ENCODE data around the gene SNAP91. TPM values are rescaled to one million over a fixed set of nuclear protein-coding genes. Genes with fewer than 3 reads are reported as not detected.
"Not testable (repeated sequence)": the region's sequence is repeated elsewhere in the genome, so short reads cannot be mapped to it uniquely, and the experiment has no call there.

SNAP91 gene
- polyA plus RNA-seq, 1 donor from 2014 or later = not detected

DNA sequence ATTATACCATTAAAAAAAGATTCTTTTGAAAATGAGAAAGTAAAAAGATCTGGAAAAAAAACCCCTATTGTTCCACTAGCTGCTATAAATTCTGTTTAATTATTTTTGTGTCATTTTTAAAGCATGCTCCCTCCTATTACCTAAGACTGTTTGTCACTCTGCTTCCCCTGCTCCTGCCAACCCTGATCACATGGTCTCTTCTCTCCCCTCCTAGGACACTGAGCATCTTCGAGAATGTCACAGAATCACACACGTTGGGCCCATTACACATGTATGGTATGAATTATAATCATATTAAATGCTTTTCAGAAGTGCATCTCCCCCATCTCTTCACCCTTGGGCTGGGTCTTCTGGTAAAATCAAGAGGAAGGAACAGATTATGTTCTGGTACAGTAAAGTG, 6.2 kb downstream of the SNAP91 start:
- H3K4me1 Mint-ChIP-seq = no peaks in the 10 kb centered on the region
- H3K27ac Mint-ChIP-seq = no peak overlapping the region
- no peak overlapping the region for H3K4me3 Mint-ChIP-seq
- H3K27me3 Mint-ChIP-seq = peaks cover 9% of the 10 kb centered on the region
- H3K36me3 Mint-ChIP-seq = no peaks in the 10 kb centered on the region
- peaks cover 0 to 3% (median 0%) of the 10 kb centered on the region in 3 donors for H3K9me3 Mint-ChIP-seq

DNA sequence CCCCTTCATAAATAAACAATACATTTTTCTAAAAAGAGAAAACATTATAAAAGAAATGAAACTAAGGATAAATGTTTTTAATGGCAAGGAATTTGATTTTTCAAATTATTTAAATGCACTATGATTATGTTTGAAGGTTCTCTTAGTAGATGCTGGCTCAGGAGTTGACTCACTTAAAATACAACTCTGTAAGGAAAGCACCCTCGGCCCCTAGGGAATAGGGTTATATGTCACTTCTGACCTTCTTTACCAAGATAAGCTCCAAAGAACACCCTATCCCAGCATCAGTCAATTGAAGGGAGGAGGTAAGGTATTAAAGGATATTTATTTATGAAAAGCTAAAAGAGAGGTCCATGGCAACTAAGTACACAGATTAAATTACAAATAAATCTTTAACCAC, 6.8 kb downstream of the SNAP91 start:
- Mint-ChIP-seq H3K9me3 (peaks cover 0 to 3% (median 0%) of the 10 kb centered on the region in 3 donors), H3K27ac (no peak overlapping the region), H3K4me3 (no peak overlapping the region), H3K4me1 (no peaks in the 10 kb centered on the region), H3K36me3 (no peaks in the 10 kb centered on the region), H3K27me3 (peaks cover 6% of the 10 kb centered on the region)

DNA sequence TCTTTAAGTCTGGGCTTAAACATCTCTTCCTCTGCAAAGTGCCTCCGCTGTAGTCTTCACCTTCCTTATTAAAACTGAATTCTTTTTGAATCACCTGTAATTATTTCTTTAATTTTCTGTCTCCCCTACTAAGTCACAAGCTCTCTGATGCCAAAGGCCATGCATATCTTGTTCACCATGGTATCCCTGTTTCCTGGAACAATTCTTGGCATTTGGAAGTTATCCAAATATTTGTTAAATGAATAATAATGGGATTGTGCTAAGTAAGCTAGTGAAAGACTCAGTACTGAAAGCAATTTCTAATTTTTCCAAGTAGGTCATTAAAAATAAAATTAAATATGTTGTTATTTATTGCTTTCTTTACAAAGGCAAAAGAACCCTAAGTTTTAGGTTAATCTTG, 12.2 kb downstream of the SNAP91 start:
- no peaks in the 10 kb centered on the region for H3K4me1 Mint-ChIP-seq
- H3K36me3 Mint-ChIP-seq = no peaks in the 10 kb centered on the region
- H3K4me3 Mint-ChIP-seq = no peak overlapping the region
- H3K9me3 Mint-ChIP-seq = peaks cover 2 to 9% (median 5%) of the 10 kb centered on the region in 3 donors
- no peak overlapping the region for H3K27ac Mint-ChIP-seq
- peaks cover 9% of the 10 kb centered on the region for H3K27me3 Mint-ChIP-seq

DNA sequence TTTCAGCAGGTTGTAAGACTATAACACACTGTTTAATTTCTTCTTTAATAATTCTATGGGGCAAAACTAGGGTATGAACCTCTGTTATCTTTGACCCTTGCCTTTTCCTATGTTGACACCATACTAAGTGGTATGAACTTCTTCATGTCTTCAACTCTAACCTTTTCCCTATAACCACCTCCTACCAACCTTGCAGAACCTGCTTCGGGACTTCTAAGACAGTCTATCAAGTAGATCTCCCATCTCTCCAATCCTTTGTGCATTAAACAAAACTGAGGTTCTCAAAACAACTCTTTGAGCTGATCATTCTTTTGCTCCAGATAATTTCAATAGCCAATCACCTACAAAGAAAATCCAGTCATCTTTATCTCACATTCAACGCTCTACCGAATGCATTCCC, 23.4 kb downstream of the SNAP91 start:
- H3K4me3 Mint-ChIP-seq = no peak overlapping the region
- no peak overlapping the region for H3K27ac Mint-ChIP-seq
- H3K9me3 Mint-ChIP-seq = peaks cover 0 to 4% (median 0%) of the 10 kb centered on the region in 3 donors
- H3K36me3 Mint-ChIP-seq = no peaks in the 10 kb centered on the region
- H3K27me3 Mint-ChIP-seq = peaks cover 3% of the 10 kb centered on the region
- H3K4me1 Mint-ChIP-seq = no peaks in the 10 kb centered on the region

DNA sequence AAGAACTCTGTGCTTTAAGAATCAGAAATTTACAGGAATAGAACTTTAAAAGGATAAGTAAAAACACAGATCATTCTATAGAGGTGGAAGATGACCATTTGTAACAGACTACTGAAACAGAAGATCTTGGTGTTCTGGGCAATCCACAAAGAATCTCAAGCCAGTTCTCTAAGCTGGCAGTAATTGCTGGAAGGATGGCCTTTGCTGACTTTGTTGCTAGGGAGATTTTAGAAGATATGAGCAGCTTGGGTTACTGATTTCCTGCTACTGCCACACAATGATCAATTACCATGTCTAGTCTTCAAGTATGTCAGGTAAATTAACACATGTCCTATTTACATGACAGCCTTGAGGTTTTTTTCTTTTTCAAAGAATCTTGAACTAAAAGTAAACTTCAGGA, 31.1 kb downstream of the SNAP91 start:
- H3K36me3 Mint-ChIP-seq = no peaks in the 10 kb centered on the region
- H3K27me3 Mint-ChIP-seq = peaks cover 4% of the 10 kb centered on the region
- H3K4me1 Mint-ChIP-seq = no peaks in the 10 kb centered on the region
- H3K27ac Mint-ChIP-seq = no peak overlapping the region
- H3K9me3 Mint-ChIP-seq = no peaks in the 10 kb centered on the region
- H3K4me3 Mint-ChIP-seq = no peak overlapping the region

DNA sequence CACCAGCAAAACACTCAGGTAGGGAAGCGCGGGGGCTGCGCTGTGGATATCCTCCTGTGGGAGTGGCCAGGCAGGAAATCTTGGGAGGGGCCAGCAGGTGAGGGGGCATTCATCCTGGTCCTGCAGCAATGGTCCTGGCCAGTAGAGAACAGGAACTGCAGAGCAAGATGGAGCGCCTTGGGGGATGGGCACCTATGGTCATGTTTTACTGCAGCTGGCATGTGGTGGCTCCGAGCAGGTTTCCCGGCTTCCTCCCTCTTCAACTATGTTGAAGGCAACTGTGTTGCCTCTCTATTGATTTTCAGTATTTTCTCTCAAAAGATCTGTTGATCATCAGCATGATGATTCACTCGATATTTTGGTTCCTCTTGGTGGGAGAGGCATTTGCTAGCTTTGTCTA, 70.9 kb downstream of the SNAP91 start:
- Mint-ChIP-seq H3K9me3 (peaks cover 0 to 2% (median 1%) of the 10 kb centered on the region in 3 donors), H3K27me3 (peaks cover 7% of the 10 kb centered on the region), H3K4me3 (no peak overlapping the region), H3K36me3 (no peaks in the 10 kb centered on the region), H3K27ac (no peak overlapping the region), H3K4me1 (peaks cover 0 to 2% (median 0%) of the 10 kb centered on the region in 3 donors)

DNA sequence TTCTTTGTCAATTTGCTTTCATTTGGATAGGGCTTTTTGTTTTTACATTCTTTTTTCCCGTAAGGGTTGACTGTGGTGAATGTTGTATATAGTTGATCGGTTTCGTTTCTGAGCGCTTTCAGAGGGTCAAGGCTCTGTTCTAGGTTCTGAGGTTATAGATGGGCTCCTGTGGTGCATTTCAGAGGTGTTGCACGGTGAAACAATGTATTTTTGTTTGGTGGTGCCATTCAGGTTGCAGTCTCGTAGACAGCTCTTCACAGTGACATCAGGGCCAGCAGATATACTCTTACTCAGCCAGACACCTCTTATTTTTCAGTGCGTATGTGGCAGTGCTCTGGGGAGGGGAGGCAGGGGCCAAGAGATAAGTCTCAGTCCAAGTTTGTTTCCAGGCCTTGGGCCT, 72.1 kb downstream of the SNAP91 start:
- no peaks in the 10 kb centered on the region for H3K36me3 Mint-ChIP-seq
- no peak overlapping the region for H3K27ac Mint-ChIP-seq
- H3K27me3 Mint-ChIP-seq = peaks cover 7% of the 10 kb centered on the region
- H3K4me1 Mint-ChIP-seq = peaks cover 0 to 2% (median 0%) of the 10 kb centered on the region in 3 donors
- no peak overlapping the region for H3K4me3 Mint-ChIP-seq
- H3K9me3 Mint-ChIP-seq = peaks cover 0 to 1% (median 0%) of the 10 kb centered on the region in 3 donors

DNA sequence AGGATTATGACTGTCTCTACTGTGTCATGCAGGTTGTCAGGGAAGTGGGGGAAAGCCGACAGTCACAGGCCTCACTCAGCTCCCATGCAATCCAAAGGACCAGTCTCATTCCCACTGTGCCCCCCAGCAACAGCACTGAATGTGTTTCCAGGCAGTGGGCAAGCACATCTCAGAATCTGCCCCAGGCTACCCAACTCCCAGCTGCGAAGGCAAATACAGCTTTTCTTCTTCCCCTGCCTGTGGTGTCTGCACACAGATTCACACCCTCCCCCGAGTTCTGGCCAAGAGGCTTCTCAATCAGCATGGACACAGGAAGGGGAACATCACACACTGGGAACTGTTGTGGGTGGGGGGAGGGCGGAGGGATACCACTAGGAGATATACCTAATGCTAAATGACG, 75.3 kb downstream of the SNAP91 start:
- no peaks in the 10 kb centered on the region for H3K36me3 Mint-ChIP-seq
- H3K4me3 Mint-ChIP-seq = no peak overlapping the region
- H3K4me1 Mint-ChIP-seq = peaks cover 0 to 2% (median 0%) of the 10 kb centered on the region in 3 donors
- peaks cover 5% of the 10 kb centered on the region for H3K27me3 Mint-ChIP-seq
- no peak overlapping the region for H3K27ac Mint-ChIP-seq
- peaks cover 0 to 6% (median 0%) of the 10 kb centered on the region in 3 donors for H3K9me3 Mint-ChIP-seq

DNA sequence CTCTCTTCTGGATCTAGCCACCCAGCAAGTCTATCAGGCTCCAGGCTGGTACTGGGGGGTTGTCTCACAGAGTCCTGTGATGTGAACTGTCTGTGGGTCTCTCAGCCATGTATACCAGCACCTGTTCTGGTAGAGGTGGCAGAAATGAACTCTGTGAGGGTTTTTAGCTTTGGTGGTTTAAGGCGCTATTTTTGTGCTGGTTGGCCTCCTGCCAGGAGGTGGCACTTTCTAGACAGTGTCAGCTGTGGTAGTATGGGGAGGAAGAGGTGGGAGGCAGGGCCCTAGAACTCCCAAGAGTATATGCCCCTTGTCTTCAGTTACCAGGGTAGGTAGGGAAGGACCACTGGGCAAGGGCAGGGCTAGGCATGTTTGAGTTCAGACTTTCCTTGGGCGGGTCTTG, 75.8 kb downstream of the SNAP91 start:
- Mint-ChIP-seq H3K9me3 (peaks cover 0 to 6% (median 0%) of the 10 kb centered on the region in 3 donors), H3K36me3 (no peaks in the 10 kb centered on the region), H3K27ac (peak overlapping the region in 2 of 3 donors; percentile 20 to 76), H3K27me3 (peaks cover 5% of the 10 kb centered on the region), H3K4me3 (no peak overlapping the region), H3K4me1 (peaks cover 0 to 2% (median 0%) of the 10 kb centered on the region in 3 donors)

DNA sequence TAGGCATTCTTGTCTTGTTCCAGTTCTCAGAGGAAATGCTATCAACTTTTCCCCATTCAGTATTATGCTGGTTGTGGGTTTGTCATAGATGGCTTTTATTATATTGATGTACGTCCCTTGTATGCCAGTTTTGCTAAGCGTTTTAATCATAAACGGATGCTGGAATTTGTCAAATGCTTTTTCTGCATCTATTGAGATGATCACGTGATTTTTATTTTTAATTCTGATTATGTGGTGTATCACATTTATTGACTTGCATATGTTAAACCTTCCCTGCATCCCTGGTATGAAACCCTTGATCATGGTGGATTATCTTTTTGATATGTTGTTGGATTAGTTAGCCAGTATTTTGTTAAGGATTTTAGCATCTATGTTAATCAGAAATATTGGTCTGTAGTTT, 79.0 kb downstream of the SNAP91 start:
- H3K4me3 Mint-ChIP-seq, H3K36me3 Mint-ChIP-seq, H3K27me3 Mint-ChIP-seq, H3K4me1 Mint-ChIP-seq, H3K27ac Mint-ChIP-seq, H3K9me3 Mint-ChIP-seq: not testable (repeated sequence)

DNA sequence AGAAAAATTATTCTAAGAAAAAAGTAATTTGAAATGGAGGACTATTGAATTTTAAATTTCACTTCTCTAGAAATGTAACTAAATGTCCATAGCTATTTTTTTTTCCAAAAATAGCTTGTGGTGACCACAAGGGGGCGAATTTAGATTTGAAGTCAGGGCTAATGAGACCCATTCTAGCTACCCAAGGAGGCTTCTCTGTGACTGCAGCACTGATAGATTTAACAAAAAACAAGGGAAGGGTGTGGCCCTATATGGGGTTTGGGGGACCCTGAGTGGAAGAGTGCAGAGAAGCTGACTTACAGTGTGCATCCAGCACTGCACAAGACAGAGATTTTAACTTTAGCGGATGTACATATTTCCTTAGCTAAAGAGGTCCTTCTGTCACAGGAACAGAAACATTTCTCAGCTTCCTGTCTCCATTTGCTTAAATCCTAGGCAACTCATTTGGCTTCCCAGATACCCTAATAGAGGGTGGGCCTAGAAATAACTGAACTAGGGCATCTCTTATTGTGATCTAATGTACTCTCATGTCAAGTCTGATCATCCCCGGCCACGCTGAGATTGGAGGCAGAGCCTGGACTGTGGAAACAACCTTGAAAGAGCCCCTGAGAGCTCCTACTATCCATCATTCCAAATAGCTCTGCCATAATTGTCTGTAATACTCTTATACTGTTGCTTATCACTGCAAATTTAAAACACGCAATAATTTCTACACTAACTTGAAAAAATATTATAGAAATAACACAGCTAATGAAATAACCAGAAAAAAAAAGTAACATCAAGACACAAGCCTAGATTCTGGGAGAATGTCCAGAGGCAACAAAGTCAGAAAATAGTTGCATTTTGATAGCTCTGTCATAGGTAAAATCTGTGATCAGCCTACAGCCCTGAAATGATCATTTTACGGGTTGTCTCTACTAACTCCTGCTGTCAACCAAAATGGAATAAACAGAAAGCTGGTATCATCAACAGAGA, 93.6 kb downstream of the SNAP91 start:
- no peak overlapping the region for H3K27ac Mint-ChIP-seq
- no peak overlapping the region for H3K4me3 Mint-ChIP-seq
- no peaks in the 10 kb centered on the region for H3K36me3 Mint-ChIP-seq
- no peaks in the 10 kb centered on the region for H3K27me3 Mint-ChIP-seq
- no peaks in the 10 kb centered on the region for H3K9me3 Mint-ChIP-seq
- H3K4me1 Mint-ChIP-seq = no peaks in the 10 kb centered on the region

DNA sequence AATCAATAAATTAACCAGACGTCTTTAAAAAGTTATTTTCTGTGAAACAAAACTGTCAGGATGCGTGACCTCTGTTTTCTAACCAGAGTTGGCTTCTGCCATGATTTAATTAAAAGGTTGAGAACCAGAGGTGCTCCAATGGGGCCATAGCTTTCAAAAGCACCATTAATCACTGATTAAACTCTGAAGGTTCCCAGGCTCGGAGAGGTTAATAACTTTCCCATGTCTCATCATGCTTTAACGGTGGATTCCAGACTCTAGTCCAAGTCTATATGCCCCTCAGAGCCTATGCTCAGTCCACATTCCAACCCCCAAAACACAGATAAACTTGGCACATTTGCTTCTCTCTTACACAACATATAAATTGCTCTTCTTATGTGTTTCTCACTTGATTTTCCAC, 95.5 kb downstream of the SNAP91 start:
- no peak overlapping the region for H3K4me3 Mint-ChIP-seq
- no peaks in the 10 kb centered on the region for H3K4me1 Mint-ChIP-seq

DNA sequence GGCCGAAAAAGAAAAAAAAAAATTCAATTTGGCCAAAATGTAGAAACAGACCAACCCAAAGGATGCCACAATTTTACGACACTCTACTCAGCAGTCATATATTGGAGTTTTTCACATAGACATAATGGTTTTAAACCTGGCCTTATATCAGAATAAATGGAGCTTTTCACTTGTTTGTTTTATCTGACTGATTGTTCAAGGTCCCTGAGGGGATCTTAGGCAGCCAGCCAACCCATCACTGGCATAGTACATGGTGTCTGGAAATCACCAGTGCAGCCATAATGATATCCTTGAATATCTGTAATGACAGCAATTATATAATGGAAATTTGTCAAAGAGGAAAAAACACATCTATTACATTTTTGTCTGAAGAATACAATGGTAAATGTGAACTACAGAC, 99.7 kb downstream of the SNAP91 start:
- no peak overlapping the region for H3K27ac Mint-ChIP-seq
- H3K27me3 Mint-ChIP-seq = no peaks in the 10 kb centered on the region
- no peaks in the 10 kb centered on the region for H3K36me3 Mint-ChIP-seq
- H3K9me3 Mint-ChIP-seq = no peaks in the 10 kb centered on the region
- no peak overlapping the region for H3K4me3 Mint-ChIP-seq
- H3K4me1 Mint-ChIP-seq = no peaks in the 10 kb centered on the region

More for the DNA sequence above, 95.5 kb downstream of the SNAP91 start:
- H3K27ac Mint-ChIP-seq = peak overlapping the region in 1 of 3 donors; percentile 28
- no peaks in the 10 kb centered on the region for H3K9me3 Mint-ChIP-seq
- no peaks in the 10 kb centered on the region for H3K27me3 Mint-ChIP-seq
- H3K36me3 Mint-ChIP-seq = no peaks in the 10 kb centered on the region

DNA sequence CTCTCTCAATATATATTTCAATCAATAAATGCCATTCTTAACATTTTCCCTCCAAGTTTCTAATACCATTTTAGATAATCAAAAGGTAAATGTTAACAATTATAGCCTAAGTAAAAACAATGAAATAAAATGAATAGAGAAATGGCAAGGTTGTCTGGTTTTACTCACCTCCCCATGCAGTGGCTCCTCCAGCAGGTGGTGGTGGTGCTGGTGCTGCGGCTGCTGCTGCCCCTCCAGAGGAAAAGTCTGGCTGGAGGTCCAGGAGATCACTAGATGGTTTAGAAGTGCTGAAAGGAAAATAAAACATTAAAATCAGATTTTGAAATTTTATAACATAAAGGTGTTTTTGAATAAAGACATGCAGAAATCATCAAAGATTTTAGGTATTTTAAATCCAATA, 103.4 kb downstream of the SNAP91 start:
- H3K9me3 Mint-ChIP-seq = no peaks in the 10 kb centered on the region
- H3K27me3 Mint-ChIP-seq = no peaks in the 10 kb centered on the region
- no peak overlapping the region for H3K27ac Mint-ChIP-seq
- H3K36me3 Mint-ChIP-seq = no peaks in the 10 kb centered on the region
- H3K4me1 Mint-ChIP-seq = no peaks in the 10 kb centered on the region
- no peak overlapping the region for H3K4me3 Mint-ChIP-seq

DNA sequence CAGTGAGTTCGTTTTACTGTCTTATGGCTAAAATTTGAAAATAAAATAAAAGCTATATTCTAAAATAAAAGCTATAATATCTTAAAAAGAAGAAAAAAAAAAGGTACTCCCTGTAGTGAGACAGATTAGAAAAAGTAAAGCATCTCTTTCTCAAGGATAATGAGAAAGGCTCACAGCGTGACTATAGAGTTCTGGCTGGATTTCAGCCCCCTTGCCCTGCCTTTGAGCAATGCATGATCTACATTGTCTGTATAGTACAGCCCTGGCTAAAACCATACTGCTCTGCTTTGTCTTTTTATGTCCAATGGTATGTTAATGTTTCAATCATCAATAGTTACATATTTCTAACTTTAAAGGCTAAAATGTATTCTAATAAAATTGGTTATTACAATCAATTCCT, 105.3 kb downstream of the SNAP91 start:
- Mint-ChIP-seq H3K4me3 (no peak overlapping the region), H3K27me3 (no peaks in the 10 kb centered on the region), H3K27ac (no peak overlapping the region), H3K4me1 (no peaks in the 10 kb centered on the region), H3K36me3 (no peaks in the 10 kb centered on the region), H3K9me3 (no peaks in the 10 kb centered on the region)

DNA sequence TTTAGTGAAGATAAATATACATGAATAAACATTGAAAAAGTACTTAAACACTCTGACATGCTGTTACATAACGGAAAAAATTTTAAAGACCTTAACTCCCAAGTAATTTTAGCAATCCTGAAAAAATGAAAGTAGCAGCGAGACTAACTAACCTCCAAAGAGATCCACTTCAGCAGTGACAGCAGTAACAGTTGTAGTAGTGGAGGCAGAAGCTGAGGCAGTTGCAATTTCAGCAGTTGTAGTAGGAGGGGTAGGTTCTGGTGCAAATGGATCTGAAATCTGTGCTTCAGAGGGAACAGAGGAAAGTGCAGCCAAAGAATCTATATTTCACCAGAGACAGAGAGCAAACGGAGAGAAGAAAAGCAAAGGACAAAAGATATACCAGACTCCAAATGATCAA, 107.8 kb downstream of the SNAP91 start:
- Mint-ChIP-seq H3K27me3 (no peaks in the 10 kb centered on the region), H3K4me3 (no peak overlapping the region), H3K4me1 (no peaks in the 10 kb centered on the region), H3K36me3 (no peaks in the 10 kb centered on the region), H3K9me3 (no peaks in the 10 kb centered on the region), H3K27ac (no peak overlapping the region)
